ENCODE measurements around the gene SIRPB1. TPM values are rescaled to one million over a fixed set of nuclear protein-coding genes. Genes with fewer than 3 reads are reported as not detected.
A peak's percentile ranks its signal among the peaks of the same experiment; 100 is the strongest.
"Not testable (repeated sequence)": the region's sequence is repeated elsewhere in the genome, so short reads cannot be mapped to it uniquely, and the experiment has no call there.

SIRPB1 gene
- total RNA-seq, 1 experiment from 2014 or later: 7.6 TPM

- BruUV-seq (replicated peaks); H3K79me2 ChIP-seq (ENCODE audit: low read depth); H3K4me2 ChIP-seq; H4K20me1 ChIP-seq (ENCODE audit: insufficient read depth); H2AFZ ChIP-seq; H3K27me3 ChIP-seq (ENCODE audit: insufficient read depth, low read depth); H3K4me3 ChIP-seq; H3K9me3 ChIP-seq (ENCODE audit: insufficient read depth, low read depth); CTCF ChIA-PET; DNase-seq; H3K9me2 ChIP-seq (ENCODE audit: insufficient read depth); POLR2A ChIA-PET (ENCODE audit: unreplicated experiment); H3K36me3 ChIP-seq (ENCODE audit: low read depth); intact Hi-C loops (cut with micrococcal nuclease; ENCODE audit: unreplicated experiment): not testable (repeated sequence)
- peaks cover 40% of the 10 kb centered on the region for H3F3A ChIP-seq (ENCODE audit: insufficient read depth, low read depth)
- H3K27ac ChIP-seq: peak overlapping the region; percentile 99; the same call in 1 of the 2 replicates
- H3K4me1 ChIP-seq (replicated peaks; ENCODE audit: insufficient read depth): peaks cover 52% of the 10 kb centered on the region
Observed at GRCh38 chr20:1571583-1571982, 48.2 kb downstream of the SIRPB1 start.

Other genes with a start within 250 kb of the SIRPB1 start
- 248 and 320 TPM in 2 replicates for gene FKBP1A, start 227.0 kb downstream of the SIRPB1 start, total RNA-seq (2021)
- 151 and 160 TPM in 2 replicates for gene NSFL1C, start 153.2 kb downstream of the SIRPB1 start, total RNA-seq (2021)
- 4.5 and 7.1 TPM in 2 replicates for gene SIRPB2, start 128.6 kb downstream of the SIRPB1 start, total RNA-seq (2021)
- gene SIRPD, start 62.3 kb downstream of the SIRPB1 start, total RNA-seq (2021): 0.37 and 0.53 TPM in 2 replicates
- gene SIRPG, start 37.8 kb upstream of the SIRPB1 start, total RNA-seq (2021): 2.1 TPM in 2 replicates

All from PC-9 (cell line).